ENCODE results near the gene PEX11G. TPM values are rescaled to one million over a fixed set of nuclear protein-coding genes. Genes with fewer than 3 reads are reported as not detected.

Gene PEX11G
- total RNA-seq, 4 donors from 2014 or later, result 2.1 to 3.0 TPM; not detected in 2

GRCh38 chr19:7520131-7521051 lies 31.6 kb upstream of the PEX11G start:
- H3K4me1 ChIP-seq, result peaks cover 0 to 8% of the 10 kb centered on the region in 2 donors
- no peaks in the 10 kb centered on the region for H3K9me3 ChIP-seq
- no peak for DNase-seq
- H3K36me3 ChIP-seq, result no peaks in the 10 kb centered on the region
- no peaks in the 10 kb centered on the region for H3K27me3 ChIP-seq
- H3K4me3 ChIP-seq, result no peak overlapping the region
- no peak for TF ChIP-seq POLR2A (IDR thresholded peaks at IDR 0.05)
- TF ChIP-seq CTCF (IDR thresholded peaks at IDR 0.05), result no peak
- no peak overlapping the region for H3K27ac ChIP-seq
- intact Hi-C loops (cut with DNase I; ENCODE audit: low total_unique reads), result no loop called here

GRCh38 chr19:7519361-7520130 lies 30.7 kb upstream of the PEX11G start:
- intact Hi-C loops (cut with DNase I; ENCODE audit: low total_unique reads), result no loop called here
- Histone ChIP-seq H3K4me3 (no peak overlapping the region), H3K9me3 (no peaks in the 10 kb centered on the region), H3K27me3 (no peaks in the 10 kb centered on the region), H3K4me1 (peaks cover 0 to 8% of the 10 kb centered on the region in 2 donors), H3K36me3 (no peaks in the 10 kb centered on the region), H3K27ac (no peak overlapping the region)
- TF ChIP-seq CTCF (IDR thresholded peaks at IDR 0.05), result no peak
- TF ChIP-seq POLR2A (IDR thresholded peaks at IDR 0.05), result no peak
- no peak for DNase-seq

- H3K36me3 ChIP-seq, result no peaks in the 10 kb centered on the region
- peak overlapping the region; percentile 66 to 70 for H3K4me3 ChIP-seq
- intact Hi-C loops (cut with DNase I; ENCODE audit: low total_unique reads), result no loop called here
- peak overlapping the region; percentile 84 to 94 for H3K27ac ChIP-seq
- TF ChIP-seq POLR2A (IDR thresholded peaks at IDR 0.05) (no peak), CTCF (IDR thresholded peaks at IDR 0.05) (no peak)
- no peak for DNase-seq
- no peaks in the 10 kb centered on the region for H3K27me3 ChIP-seq
- H3K4me1 ChIP-seq, result no peaks in the 10 kb centered on the region
- no peaks in the 10 kb centered on the region for H3K9me3 ChIP-seq
Measured at GRCh38 chr19:7516878-7517277, 28.0 kb upstream of the PEX11G start.

- no peak for DNase-seq
- Histone ChIP-seq H3K27ac (peak overlapping the region; percentile 84 to 94), H3K27me3 (no peaks in the 10 kb centered on the region), H3K4me3 (peak overlapping the region; percentile 66 to 70), H3K9me3 (no peaks in the 10 kb centered on the region), H3K4me1 (no peaks in the 10 kb centered on the region), H3K36me3 (no peaks in the 10 kb centered on the region)
- no peak for TF ChIP-seq POLR2A (IDR thresholded peaks at IDR 0.05)
- TF ChIP-seq CTCF (IDR thresholded peaks at IDR 0.05), result no peak
- intact Hi-C loops (cut with DNase I; ENCODE audit: low total_unique reads), result no loop called here
Measured at GRCh38 chr19:7516333-7516732, 27.5 kb upstream of the PEX11G start.
